ENCODE results near the gene RAB3C.
"Not testable (repeated sequence)": the region's sequence is repeated elsewhere in the genome, so short reads cannot be mapped to it uniquely, and the experiment has no call there.

The RAB3C gene, protein sequence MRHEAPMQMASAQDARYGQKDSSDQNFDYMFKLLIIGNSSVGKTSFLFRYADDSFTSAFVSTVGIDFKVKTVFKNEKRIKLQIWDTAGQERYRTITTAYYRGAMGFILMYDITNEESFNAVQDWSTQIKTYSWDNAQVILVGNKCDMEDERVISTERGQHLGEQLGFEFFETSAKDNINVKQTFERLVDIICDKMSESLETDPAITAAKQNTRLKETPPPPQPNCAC

DNA sequence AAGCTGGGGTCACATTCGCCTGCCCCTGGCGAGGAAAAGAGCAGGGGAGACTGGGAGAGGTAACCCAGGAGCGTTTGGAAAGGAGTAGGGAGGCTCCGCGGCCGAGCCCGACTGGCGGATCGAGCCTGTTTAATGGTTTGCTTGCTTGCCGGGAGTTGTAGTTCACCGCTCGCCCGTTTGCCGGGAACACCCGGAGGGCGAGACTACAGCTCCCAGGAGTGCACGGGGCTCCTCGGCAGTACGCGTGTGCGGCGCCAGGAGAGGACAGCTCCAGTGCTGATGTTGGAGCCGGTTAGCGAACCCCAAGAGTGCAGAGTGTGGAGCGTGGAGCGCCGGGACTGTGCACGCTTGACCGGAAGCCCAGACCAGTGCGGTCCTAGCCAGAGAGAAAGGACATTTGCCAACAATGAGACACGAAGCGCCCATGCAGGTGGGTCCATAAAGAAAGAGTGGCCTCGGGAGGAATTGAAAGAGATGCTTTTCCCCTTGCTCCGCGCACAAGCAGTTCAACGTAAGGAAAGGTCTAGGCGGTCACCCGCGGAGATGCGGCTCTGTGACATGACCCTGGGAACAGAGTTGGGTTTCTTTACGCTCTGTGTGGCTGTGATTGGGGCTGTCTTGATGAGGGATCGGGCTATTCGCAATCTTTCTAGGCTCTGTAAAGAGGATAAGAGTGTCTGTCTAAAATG, at the start of gene RAB3C:
Gene RAB3C, plus strand, starts transcription at position 273 of the 689 bp plus-strand sequence. Its CDS starts 134 bp downstream, at position 407.
- no peak for DNase-seq (ENCODE audit: low read depth)

DNA sequence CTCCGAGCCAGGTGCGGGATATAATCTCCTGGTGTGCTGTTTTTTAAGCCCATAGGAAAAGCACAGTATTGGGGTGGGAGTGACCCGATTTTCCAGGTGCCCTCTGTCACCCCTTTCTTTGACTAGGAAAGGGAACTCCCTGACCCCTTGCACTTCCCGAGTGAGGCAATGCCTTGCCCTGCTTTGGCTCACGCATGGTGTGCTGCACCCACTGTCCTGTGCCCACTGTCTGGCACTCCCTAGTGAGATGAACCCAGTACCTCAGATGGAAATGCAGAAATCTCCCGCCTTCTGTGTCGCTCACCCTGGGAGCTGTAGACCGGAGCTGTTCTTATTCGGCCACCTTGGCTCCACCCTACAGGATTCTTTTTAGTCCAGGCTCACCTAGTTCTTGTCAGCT, 40.9 kb upstream of the RAB3C start:
- DNase-seq (ENCODE audit: low read depth): not testable (repeated sequence)

DNA sequence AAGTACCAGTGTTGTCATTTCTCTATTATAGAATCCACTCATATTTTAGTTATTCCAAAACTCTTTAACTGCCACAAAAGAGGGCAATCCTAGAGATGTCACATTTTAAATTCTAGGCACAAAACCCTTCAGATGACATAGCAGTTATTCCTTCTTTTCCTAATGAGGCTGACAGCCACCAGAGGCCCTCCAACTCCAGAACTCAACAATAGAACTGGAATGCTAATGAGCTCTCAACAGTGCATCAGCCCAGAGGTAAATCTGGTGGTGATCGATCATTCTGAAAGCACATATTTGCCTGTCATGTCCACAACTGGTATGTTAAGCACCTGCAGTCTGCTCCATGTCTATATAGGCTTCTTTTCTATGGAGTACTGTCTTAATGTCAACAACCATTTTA, 40.2 kb upstream of the RAB3C start:
- DNase-seq (ENCODE audit: low read depth): no peak

DNA sequence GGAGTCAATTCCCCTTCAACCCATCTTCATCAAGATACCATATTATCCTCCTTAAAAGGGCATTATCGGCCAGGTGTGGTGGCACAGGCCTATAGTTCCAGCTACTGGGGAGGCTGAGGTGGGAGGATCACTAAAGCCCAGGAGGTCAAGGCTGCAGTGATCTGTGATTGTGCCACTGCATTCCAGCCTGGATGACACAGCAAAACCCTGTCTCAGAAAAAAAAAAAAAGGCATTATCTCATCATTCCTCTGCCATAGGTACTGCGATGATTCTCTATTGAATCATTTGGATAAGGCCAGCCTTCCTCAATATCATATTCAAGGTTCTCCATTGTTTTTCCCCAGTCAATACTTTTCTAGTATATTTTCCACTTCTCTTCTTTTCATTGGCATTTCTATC, 39.2 kb upstream of the RAB3C start:
- DNase-seq (ENCODE audit: low read depth): no peak

DNA sequence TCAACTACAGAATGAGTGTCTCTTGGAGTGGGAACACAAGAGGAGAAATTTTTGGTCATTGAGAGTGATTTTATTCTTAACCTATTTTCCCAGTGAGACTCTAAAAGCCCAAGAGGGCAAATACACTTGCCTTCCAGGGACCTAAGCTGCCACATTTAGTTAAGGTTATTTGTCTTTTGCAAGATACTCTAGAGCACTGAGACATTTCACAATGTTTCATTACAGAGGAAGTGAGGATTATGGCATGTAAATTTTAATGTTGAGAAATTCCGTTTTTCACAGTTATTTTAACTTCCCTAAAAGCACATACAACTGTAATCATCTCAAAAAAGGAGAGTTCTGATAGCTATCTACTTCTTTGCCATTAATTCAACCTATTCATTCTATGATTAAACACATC, 38.7 kb upstream of the RAB3C start:
- DNase-seq (ENCODE audit: low read depth): no peak

DNA sequence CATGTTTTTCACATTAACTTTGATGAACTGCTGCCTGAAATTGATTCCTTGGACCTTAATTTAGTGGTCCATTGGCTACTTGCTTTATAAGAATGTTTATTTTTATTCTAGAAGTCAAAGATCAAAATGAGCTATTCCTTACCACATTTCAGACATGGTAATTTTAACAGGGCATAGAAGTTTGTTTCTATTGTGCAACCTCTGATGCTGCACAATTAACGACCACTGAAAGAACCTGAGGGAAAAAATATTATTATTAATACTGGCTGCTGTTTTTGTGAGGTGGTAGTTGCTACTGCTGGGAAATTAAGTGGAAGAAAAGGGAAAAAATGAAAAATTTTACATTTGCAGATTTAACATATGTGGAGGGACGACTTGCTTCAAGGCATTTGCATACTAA, 37.9 kb upstream of the RAB3C start:
- no peak for DNase-seq (ENCODE audit: low read depth)

DNA sequence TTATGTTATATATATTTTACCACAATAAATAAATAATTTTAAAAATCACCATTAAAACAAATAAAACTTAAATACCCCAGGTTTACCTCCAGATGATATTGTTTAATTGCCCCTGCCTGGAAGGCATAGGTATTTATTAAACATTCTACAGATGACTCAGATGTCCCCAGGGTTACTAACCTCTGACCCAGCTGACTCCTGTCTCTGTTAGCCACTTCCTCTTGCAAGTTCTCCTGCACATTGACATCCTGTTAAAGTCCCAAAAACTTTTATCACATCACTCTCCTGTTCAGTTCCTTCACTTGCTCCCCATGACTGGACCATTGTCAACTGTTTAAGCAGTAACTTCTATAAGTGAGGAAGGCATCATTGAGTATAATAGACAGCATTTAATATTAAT, 37.0 kb upstream of the RAB3C start:
- DNase-seq (ENCODE audit: low read depth): no peak

DNA sequence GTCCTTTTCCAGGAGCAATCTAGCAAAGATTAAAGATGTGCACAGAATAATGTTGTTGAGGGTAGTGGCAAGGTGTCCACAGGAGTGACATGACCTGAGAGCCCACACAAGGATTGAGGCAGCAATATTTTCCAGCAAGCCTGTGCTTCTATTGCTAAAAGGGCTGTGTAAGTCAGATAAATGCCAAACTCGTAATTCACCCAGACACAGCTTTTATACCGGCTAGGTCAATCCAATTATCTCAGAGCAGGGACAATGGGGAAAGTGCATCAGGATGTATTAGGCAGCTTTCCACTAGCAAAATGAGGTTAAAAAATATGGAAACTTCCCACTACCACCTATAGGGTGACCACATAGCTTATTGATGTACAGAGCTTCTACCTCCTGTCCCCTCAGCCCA, 34.8 kb upstream of the RAB3C start:
- no peak for DNase-seq (ENCODE audit: low read depth)

DNA sequence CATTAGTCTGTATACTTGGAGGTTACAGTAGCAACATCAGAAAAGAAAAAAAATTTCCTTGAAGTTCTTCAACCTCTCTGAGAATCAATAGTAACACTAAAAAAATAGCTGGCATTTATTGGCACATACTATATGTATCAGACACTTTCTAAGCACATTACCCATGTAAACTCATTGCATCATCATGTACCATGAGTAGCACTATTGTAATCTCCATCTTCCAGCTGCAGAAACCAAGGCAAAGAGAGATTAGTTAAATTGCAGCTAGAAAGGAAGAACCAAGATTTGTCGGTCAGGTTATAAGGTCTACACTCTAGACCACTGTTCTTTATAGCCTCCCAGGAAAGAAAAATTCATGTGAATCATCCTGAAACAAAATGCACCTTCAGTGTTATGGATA, 31.4 kb upstream of the RAB3C start:
- DNase-seq (ENCODE audit: low read depth): no peak

DNA sequence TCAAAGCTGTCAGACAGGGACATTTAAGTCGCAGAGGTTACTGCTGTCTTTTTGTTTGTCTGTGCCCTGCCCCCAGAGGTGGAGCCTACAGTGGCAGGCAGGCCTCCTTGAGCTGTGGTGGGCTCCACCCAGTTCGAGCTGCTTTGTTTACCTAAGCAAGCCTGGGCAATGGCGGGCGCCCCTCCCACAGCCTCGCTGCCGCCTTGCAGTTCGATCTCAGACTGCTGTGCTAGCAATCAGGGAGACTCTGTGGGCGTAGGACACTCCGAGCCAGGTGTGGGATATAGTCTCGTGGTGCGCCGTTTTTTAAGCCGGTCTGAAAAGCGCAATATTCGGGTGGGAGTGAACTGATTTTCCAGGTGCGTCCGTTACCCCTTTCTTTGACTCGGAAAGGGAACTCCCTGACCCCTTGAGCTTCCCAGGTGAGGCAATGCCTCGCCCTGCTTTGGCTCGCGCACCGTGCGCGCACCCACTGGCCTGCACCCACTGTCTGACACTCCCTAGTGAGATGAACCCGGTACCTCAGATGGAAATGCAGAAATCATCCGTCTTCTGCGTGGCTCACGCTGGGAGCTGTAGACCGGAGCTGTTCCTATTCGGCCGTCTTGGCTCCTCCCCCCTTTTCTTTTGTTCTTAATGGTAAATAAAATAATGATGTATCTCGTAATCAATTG, 25.1 kb upstream of the RAB3C start:
- DNase-seq (ENCODE audit: low read depth): not testable (repeated sequence)

DNA sequence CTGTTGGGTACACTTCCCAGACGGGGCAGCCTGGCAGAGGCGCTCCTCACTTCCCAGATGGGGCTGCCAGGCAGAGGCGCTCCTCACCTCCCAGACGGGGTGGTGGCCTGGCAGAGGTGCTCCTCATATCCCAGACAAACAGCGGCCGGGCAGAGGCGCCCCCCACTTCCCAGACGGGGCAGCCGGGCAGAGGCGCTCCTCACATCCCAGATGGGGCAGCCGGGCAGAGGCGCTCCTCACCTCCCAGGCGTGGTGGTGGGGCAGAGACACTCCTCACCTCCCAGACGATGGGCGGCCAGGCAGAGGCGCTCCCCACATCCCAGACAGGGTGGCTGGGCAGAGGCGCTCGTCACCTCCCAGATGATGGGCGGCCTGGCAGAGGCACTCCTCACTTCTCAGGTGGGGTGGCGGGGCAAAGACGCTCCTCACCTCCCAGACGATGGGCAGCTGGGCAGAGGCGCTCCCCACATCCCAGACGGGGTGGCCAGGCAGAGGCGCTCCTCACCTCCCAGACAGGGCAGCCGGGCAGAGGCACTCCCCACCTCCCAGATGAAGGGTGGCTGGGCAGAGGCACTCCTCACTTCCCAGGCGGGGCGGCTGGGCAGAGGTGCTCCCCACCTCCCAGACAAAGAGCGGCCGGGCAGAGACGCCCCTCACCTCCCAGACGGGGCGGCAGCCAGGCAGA, 19.7 kb upstream of the RAB3C start:
- DNase-seq (ENCODE audit: low read depth): not testable (repeated sequence)

DNA sequence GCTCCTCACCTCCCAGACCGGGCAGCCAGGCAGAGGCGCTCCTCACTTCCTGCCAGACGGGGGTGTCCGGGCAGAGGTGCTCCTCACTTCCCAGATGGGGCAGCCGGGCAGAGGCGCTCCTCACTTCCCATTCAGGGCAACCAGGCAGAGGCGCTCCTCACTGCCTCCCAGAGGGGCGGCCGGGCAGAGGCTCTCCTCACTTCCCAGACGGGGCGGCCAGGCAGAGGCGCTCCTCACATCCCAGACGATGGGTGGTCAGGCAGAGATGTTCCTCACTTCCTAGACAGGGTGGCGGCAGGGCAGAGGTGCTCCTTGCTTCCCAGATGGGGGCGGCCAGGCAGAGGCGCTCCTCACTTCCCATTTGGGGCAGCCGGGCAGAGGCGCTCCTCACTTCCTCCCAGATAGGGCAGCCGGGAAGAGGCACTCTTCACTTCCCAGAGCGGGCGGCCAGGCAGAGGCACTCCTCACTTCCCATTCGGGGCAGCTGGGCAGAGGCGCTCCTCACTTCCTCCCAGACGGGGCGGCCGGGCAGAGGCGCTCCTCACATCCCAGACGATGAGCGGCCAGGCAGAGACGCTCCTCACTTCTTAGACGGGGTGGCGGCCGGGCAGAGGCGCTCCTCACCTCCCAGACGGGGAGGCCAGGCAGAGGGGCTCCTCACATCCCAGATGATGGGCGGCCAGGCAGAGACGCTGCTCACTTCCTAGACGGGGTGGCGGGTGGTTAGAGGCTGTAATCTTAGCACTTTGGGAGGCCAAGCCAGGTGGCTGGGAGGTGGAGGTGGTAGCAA, 18.6 kb upstream of the RAB3C start:
- DNase-seq (ENCODE audit: low read depth): not testable (repeated sequence)

DNA sequence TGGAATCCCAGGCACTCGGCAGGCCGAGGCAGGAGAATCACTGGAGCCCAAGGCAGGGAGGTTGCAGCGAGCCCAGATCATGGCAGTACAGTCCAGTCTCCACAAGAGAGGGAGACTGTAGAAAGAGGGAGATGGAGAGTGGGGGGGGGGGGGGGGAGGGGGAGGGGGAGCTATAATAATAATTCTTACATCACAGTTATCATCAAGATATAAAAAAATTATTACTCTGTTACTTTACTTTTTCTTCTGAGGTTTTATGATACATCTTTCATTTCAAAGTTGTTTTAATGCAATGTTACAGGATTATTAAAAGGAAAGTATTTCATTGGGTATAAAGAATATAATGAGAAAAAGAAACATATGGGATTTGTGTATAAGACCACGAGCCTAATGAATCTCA, 17.8 kb upstream of the RAB3C start:
- DNase-seq (ENCODE audit: low read depth): no peak

DNA sequence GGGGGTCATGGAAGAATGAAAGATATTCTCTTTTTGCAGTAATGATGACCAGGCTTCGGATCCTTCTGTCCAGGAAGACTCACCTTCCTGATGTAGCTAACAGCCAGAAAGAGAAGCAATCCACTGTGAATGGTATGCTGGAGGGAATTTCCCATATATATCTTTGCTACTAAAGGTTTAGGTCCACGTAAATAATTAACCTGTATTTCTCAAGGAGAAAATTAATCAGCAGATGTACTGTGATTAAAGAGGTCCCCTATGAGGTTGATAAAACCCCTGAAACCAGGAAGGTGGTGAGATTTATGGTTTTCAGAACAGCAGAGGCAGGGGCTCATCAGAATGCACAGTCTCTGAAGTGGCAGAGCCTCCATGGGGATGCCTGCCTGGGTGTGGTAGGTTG, 11.4 kb upstream of the RAB3C start:
- no peak for DNase-seq (ENCODE audit: low read depth)

DNA sequence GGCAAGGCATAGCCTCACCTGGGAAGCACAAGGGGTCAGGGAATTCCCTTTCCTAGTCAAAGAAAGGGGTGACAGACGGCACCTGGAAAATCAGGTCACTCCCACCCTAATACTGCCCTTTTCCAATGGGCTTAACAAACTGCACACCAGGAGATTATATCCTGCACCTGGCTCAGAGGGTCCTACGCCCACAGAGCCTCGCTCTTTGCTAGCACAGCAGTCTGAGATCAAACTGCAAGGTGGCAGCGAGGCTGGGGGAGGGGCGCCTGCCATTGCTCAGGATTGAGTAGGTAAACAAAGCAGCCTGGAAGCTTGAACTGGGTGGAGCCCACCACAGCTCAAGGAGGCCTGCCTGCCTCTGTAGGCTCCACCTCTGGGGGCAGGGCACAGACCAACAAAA, 9.9 kb upstream of the RAB3C start:
- DNase-seq (ENCODE audit: low read depth): not testable (repeated sequence)

DNA sequence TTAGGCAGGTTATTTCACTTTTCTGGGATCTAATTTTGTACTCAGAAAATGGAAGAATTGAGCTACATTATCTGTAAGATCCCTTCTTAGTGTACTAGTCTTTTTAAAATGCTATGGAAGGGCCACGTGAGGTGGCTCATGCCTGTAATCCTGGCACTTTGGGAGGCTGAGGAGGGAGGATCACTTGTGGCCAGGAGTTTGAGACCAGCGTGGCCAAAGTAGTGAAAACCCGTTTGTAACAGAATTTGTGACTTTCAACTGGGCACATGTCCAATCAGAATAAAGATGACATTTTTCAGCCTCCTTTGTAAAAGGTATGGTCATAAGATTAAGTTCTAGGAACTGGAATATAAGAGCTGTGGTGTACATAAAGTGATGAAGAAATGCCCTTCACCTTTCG, 3.1 kb upstream of the RAB3C start:
- no peak for DNase-seq (ENCODE audit: low read depth)

DNA sequence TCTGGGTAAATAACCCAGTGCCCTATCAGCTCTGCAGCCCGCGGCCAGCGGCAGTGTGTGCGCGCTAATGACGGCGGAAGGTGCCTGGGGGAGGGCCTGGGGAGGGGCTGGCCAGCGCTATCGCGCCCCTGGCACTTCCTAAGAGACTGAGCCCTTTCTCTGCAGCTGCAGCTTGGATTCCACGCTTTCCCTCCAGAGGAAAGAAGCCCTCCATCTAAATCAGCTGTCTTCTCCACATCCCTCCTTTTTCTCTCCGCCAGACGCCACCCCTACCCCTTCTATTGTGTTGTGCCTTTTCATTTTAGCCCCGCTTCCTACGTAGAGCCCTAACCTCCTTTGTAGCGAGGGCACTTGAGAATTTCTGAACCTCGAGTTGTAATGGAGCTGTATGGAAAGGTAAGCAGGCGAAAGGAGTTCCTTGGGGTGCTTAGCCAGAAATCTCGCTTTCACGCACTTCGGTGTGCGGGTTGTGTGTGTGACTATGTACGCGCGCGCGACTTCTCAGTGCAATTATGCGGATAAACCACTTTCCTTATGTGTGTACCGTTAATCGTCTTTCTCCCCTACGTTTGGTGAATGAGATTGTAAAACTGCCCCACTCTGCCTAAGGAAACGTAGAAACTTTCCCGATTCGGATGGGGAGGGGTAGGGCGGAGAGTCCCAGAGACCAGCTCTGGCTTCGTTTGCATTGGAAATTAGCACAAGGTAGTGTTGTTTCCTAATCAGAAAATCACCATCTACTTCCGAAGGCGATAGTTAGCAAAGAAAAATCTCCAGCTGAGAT, 664 bp upstream of the RAB3C start:
- DNase-seq (ENCODE audit: low read depth): no peak

DNA sequence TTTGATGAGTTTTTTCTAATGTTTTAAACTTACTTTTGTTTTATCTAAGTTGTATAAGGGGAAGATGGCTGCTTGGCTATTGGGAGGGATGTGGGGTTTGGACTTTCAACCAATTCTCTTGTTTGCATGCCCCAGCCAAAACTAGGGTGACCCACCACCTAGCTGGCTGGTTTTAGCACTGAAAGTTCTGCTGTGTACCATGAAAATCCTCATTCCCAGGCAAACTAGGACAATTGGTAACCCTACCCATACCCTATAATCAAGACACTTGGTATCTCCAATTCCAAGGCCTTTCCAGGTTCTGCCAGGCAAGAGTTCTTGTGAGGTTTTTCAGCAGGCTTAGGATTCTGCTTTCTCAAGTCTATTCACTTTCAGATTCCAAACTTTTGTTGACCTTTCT, 13.1 kb downstream of the RAB3C start:
- DNase-seq (ENCODE audit: low read depth): no peak

DNA sequence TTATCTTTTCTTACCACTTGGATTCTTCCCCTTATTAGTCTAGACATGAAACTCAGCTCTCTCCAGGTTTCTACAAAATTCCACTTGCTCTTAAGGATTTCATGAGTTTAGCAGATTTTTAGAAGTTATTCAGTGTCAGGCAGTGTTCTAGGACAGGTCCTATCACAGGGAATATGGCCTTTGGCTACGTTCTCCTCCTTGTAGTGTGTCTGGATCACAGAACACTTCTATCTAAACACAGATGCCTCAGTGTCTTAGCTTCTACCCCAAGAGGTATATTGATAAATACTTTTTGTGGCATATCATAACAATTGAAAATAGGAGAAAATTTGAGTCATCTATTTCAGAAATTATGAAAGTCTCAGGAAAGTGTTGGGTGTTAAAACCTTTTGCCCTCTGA, 15.6 kb downstream of the RAB3C start:
- DNase-seq (ENCODE audit: low read depth): no peak

DNA sequence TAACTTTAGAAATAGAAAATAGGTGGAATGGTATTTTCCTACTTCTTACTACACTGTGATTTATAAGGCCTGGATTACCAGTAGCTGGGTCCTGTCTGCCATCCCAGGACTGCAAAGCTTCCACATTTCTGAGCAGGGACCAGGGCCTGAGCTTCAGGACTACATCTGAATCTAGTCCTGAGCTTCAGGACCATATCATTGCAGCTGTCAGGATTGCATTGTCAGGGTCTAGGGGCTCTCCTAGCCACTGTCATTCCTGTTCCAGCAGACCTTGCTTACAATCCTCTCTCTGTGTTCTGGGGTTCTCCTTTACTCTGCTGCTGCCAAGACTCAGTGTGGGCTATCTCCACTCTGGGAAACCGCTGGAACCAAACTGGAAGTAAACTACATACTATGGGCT, 16.3 kb downstream of the RAB3C start:
- DNase-seq (ENCODE audit: low read depth): no peak

DNA sequence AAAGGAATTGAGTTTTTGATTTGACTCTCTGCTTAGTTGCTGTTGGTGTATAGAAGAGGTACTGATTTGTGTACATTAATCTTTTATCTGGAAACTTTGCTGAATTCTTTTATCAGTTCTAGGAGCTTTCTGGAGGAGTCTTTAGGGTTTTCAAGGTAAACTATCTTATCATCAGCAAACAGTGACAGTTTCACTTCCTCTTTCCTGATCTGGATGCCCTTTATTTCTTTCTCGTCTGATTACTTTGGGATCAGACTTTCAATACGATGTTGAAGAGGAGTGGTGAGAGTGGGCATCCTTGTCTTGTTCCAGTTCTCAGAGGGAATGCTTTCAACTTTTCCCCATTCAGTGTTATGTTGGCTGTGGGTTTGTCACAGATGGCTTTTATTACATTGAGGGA, 17.7 kb downstream of the RAB3C start:
- not testable (repeated sequence) for DNase-seq (ENCODE audit: low read depth)
